ENCODE data around the gene ZC3H14.

- TF ChIP-seq CTCF (IDR thresholded peaks at IDR 0.05) (no peak), EZH2 (IDR thresholded peaks at IDR 0.05; ENCODE audit: borderline replicate concordance, insufficient read depth, low read depth, low read length, poor library complexity, severe bottlenecking) (no peak)
Observed at GRCh38 chr14:88621100-88621499, 58.3 kb downstream of the ZC3H14 start.
